ENCODE results near the gene NADSYN1. TPM values are rescaled to one million over a fixed set of nuclear protein-coding genes. Genes with fewer than 3 reads are reported as not detected.

Gene NADSYN1
- total and polyA plus RNA-seq, 8 donors = 28.0 to 320 (median 65.2) TPM

GRCh38 chr11:71446942-71447688, 5.9 kb upstream of the NADSYN1 start:
- H3K27me3 ChIP-seq = no peaks in the 10 kb centered on the region
- peaks cover 17 to 48% (median 41%) of the 10 kb centered on the region in 4 donors for H3K4me1 ChIP-seq
- H3K4me3 ChIP-seq = peak overlapping the region; percentile 68 to 74 (median 74)
- peak overlapping the region; percentile 80 to 87 (median 84) for H3K27ac ChIP-seq
- H3K36me3 ChIP-seq = peaks cover 9 to 38% (median 28%) of the 10 kb centered on the region in 4 donors
- DNase-seq = peak in 1 of 2 donors; percentile 41
- no peaks in the 10 kb centered on the region for H3K9me3 ChIP-seq
- WGBS, 5 donors = 33 to 49% (median 34%) methylated on average over 9 of the region's 9 CpGs
- TF ChIP-seq POLR2AphosphoS5 (IDR thresholded peaks at IDR 0.05) (no peak), POLR2A (IDR thresholded peaks at IDR 0.05) (no peak), CTCF (IDR thresholded peaks at IDR 0.05) (no peak), EP300 (IDR thresholded peaks at IDR 0.05) (no peak)
- intact Hi-C loops (cut with DNase I; ENCODE audit: low total_unique reads) = no loop called here

DNA sequence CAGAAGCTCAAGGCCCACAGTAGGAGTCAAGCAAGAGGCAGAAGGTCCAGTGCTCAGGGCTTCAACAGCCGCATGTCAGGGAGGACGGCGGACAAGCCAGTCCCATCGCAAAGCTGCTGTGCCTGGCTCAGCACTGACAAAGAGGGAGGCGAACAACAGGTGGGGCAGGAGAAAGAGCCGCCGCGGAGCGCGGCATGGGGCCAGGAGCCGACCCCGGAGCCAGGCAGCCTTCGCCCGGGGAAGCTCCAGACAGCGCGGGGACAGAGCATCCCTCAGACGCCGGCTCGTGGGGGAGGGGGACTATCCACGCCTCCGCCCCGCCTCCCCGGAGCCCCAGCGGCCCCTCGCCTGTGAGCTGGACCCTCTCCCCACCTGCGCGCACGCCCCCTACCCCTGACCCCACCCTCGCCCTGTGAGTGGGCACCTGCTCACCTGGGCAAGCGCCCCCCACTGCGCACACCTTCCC, 5.2 kb upstream of the NADSYN1 start:
- Histone ChIP-seq H3K4me3 (peak overlapping the region; percentile 68 to 74 (median 74)), H3K27ac (peak overlapping the region; percentile 80 to 87 (median 84)), H3K4me1 (peaks cover 17 to 53% (median 47%) of the 10 kb centered on the region in 4 donors), H3K27me3 (no peaks in the 10 kb centered on the region), H3K36me3 (peaks cover 9 to 31% (median 20%) of the 10 kb centered on the region in 4 donors), H3K9me3 (no peaks in the 10 kb centered on the region)
- TF ChIP-seq EP300 (IDR thresholded peaks at IDR 0.05) (no peak), POLR2A (IDR thresholded peaks at IDR 0.05) (no peak), POLR2AphosphoS5 (IDR thresholded peaks at IDR 0.05) (no peak)
- intact Hi-C loops (cut with DNase I; ENCODE audit: low total_unique reads) = no loop called here
- DNase-seq = peak in 1 of 2 donors; percentile 41
- 0 to 3% (median 1%) methylated on average over 12 to 31 of the region's 31 CpGs for WGBS, 5 donors

- DNase-seq = peak; percentile 98 to 99
- WGBS, 5 donors = 0 to 3% (median 1%) methylated on average over 25 to 78 of the region's 78 CpGs
- intact Hi-C loops (cut with DNase I; ENCODE audit: low total_unique reads) = no loop called here
- peak within 1 kb of the TSS; percentile 68 to 74 (median 74) for H3K4me3 ChIP-seq
- H3K27ac ChIP-seq = peak within 1 kb of the TSS; percentile 80 to 87 (median 84)
- no peaks in the 10 kb centered on the region for H3K9me3 ChIP-seq
- H3K4me1 ChIP-seq = peaks cover 17 to 53% (median 49%) of the 10 kb centered on the region in 4 donors
- H3K27me3 ChIP-seq = no peaks in the 10 kb centered on the region
- peaks cover 7 to 24% (median 14%) of the 10 kb centered on the region in 4 donors for H3K36me3 ChIP-seq
- TF ChIP-seq POLR2AphosphoS5 (IDR thresholded peaks at IDR 0.05) (peak in 2 of 3 donors; percentile 60 to 68), POLR2A (IDR thresholded peaks at IDR 0.05) (no peak), CTCF (IDR thresholded peaks at IDR 0.05) (peak in 1 of 7 experiments; percentile 4), EP300 (IDR thresholded peaks at IDR 0.05) (no peak)
Measured at GRCh38 chr11:71448257-71449171, 4.5 kb upstream of the NADSYN1 start, which contains the start of gene DHCR7. TSS of gene DHCR7 (minus strand) at chr11:71448393. CDS start at chr11:71444952, 3,441 bp downstream.

- DNase-seq = no peak
- TF ChIP-seq CTCF (IDR thresholded peaks at IDR 0.05) = no peak
- no peak for TF ChIP-seq EP300 (IDR thresholded peaks at IDR 0.05)
- no peak for TF ChIP-seq POLR2A (IDR thresholded peaks at IDR 0.05)
- intact Hi-C loops (cut with DNase I; ENCODE audit: low total_unique reads) = no loop called here
Measured at GRCh38 chr11:71449596-71449995, 3.4 kb upstream of the NADSYN1 start.

More at GRCh38 chr11:71449596-71449995, 3.4 kb upstream of the NADSYN1 start:
- Histone ChIP-seq H3K27ac (peak overlapping the region; percentile 67 to 87 (median 84)), H3K4me3 (peak overlapping the region in 3 of 4 donors; percentile 68 to 74 (median 74)), H3K36me3 (peaks cover 0 to 13% (median 4%) of the 10 kb centered on the region in 4 donors), H3K27me3 (no peaks in the 10 kb centered on the region), H3K9me3 (no peaks in the 10 kb centered on the region), H3K4me1 (peaks cover 23 to 64% (median 60%) of the 10 kb centered on the region in 4 donors)
- WGBS, 5 donors = 32 to 62% (median 38%) methylated on average over 5 to 6 of the region's 6 CpGs

All from stomach (tissue), 9 donors.